OCI-LY1 (cell line): ENCODE results near the gene STRIP1.

Experiments
- H2AFZ ChIP-seq: fragments of 200-600 bp; sonication (generic), shearing (Covaris generic); 2 replicates; pipeline ENCODE4 v1.6.0; 2014; ENCODE audit warnings: antibody characterized with exemption, mild to moderate bottlenecking, low read length
- H3F3A ChIP-seq: fragments of 200-600 bp; sonication (generic), shearing (Covaris generic); 2 replicates; pipeline ENCODE4 v1.6.0; 2014; ENCODE audit warnings: mild to moderate bottlenecking, antibody characterized with exemption, low read length, moderate library complexity; ENCODE audit not compliant: insufficient read depth
- H3K27ac ChIP-seq: fragments of 200-600 bp; sonication (generic); 2 replicates; pipeline ENCODE4 v1.5.1; 2014; ENCODE audit warnings: low read length, mixed run types, mild to moderate bottlenecking, low read depth; ENCODE audit not compliant: poor library complexity, severe bottlenecking
- H3K27me3 ChIP-seq: fragments of 200-600 bp; sonication (generic); 2 replicates; pipeline ENCODE4 v1.6.0; 2014; ENCODE audit warnings: antibody characterized with exemption, mild to moderate bottlenecking, low read length, moderate library complexity; ENCODE audit not compliant: insufficient read depth
- H3K36me3 ChIP-seq: fragments of 200-600 bp; sonication (generic); 2 replicates; pipeline ENCODE4 v1.6.1; 2014; ENCODE audit warnings: mild to moderate bottlenecking, antibody characterized with exemption, low read length, moderate library complexity, mixed read lengths; ENCODE audit not compliant: insufficient read depth
- H3K4me1 ChIP-seq: fragments of 200-600 bp; sonication (generic); 2 replicates; pipeline ENCODE4 v1.5.1; 2014; ENCODE audit warnings: mild to moderate bottlenecking, low read length, moderate library complexity; ENCODE audit not compliant: insufficient read depth, severe bottlenecking
- H3K4me2 ChIP-seq: fragments of 200-600 bp; sonication (generic), shearing (Covaris generic); 2 replicates; pipeline ENCODE4 v1.6.1; 2014; ENCODE audit warnings: low read length
- H3K4me3 ChIP-seq: fragments of 200-600 bp; sonication (generic); 2 replicates; pipeline ENCODE4 v1.5.1; 2014; ENCODE audit warnings: low read length, low read depth, mild to moderate bottlenecking, mixed read lengths; ENCODE audit not compliant: poor library complexity, severe bottlenecking
- H3K79me2 ChIP-seq: fragments of 200-600 bp; shearing (Covaris generic); 2 replicates; pipeline ENCODE4 v1.6.1; 2016; ENCODE audit warnings: mixed run types, low read length, mixed read lengths; ENCODE audit not compliant: insufficient read depth
- H3K9ac ChIP-seq: fragments of 200-600 bp; sonication (generic), shearing (Covaris generic); 2 replicates; pipeline ENCODE4 v1.6.1; 2014; ENCODE audit warnings: mild to moderate bottlenecking, low read length, mixed read lengths
- H3K9me2 ChIP-seq: fragments of 200-600 bp; sonication (generic), shearing (Covaris generic); 2 replicates; pipeline ENCODE4 v1.6.1; 2014; ENCODE audit warnings: low read depth, mild to moderate bottlenecking, low read length, mixed read lengths
- H3K9me3 ChIP-seq: fragments of 200-600 bp; shearing (Covaris generic); 2 replicates; pipeline ENCODE4 v1.6.1; 2014; ENCODE audit warnings: low read length, mixed read lengths
- H4K20me1 ChIP-seq: fragments of 200-600 bp; sonication (generic), shearing (Covaris generic); 2 replicates; pipeline ENCODE4 v1.6.0; 2016; ENCODE audit warnings: mild to moderate bottlenecking, low read length; ENCODE audit not compliant: insufficient read depth
- CTCF ChIP-seq: fragments of 200-600 bp; sonication (generic), shearing (Covaris generic); IDR thresholded peaks from 2 replicates; pipeline ENCODE4 v1.5.1; 2017; ENCODE audit warnings: mild to moderate bottlenecking, antibody characterized with exemption, low read length, moderate library complexity, mixed read lengths
- EZH2 ChIP-seq: fragments of 200-600 bp; sonication (generic), shearing (Covaris generic); IDR thresholded peaks from 2 replicates; pipeline ENCODE4 v1.8.0; 2017; ENCODE audit warnings: borderline replicate concordance, mixed run types, mild to moderate bottlenecking, antibody characterized with exemption, low read length, moderate library complexity, mixed read lengths

The STRIP1 gene

DNA sequence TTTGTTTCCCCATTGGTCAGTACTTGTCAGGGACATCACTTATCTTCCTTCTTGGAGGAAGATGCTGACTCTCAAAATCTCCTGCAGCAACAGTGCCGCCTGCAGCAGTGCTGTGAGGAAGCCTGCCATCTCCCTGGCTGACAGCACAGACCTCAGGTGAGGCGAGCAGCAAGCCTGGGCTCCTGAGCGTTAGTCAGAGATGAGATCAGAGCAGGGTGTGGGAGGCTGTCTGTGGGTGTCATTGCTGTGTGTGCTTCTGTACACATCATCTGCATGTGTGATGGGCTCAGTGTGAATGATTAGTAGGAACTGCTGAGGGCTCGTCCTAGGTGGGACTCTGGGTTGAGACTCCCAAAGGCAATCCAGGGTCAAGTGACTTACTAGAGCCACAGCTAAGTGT lies 6.1 kb downstream of the STRIP1 start:
- no peaks in the 10 kb centered on the region for H3K9me3 ChIP-seq
- no peak overlapping the region for H3K4me2 ChIP-seq
- no peak overlapping the region for H2AFZ ChIP-seq
- H3K36me3 ChIP-seq: peaks cover 83% of the 10 kb centered on the region
- no peak overlapping the region for H3K9ac ChIP-seq
- no peaks in the 10 kb centered on the region for H3K27me3 ChIP-seq
- H3K27ac ChIP-seq: no peak overlapping the region
- no peaks in the 10 kb centered on the region for H3K9me2 ChIP-seq
- TF ChIP-seq CTCF (no peak), EZH2 (no peak)
- no peaks in the 10 kb centered on the region for H3F3A ChIP-seq
- peaks cover 4% of the 10 kb centered on the region for H3K79me2 ChIP-seq
- no peak overlapping the region for H3K4me3 ChIP-seq
- H4K20me1 ChIP-seq: no peaks in the 10 kb centered on the region
- peaks cover 9% of the 10 kb centered on the region for H3K4me1 ChIP-seq

DNA sequence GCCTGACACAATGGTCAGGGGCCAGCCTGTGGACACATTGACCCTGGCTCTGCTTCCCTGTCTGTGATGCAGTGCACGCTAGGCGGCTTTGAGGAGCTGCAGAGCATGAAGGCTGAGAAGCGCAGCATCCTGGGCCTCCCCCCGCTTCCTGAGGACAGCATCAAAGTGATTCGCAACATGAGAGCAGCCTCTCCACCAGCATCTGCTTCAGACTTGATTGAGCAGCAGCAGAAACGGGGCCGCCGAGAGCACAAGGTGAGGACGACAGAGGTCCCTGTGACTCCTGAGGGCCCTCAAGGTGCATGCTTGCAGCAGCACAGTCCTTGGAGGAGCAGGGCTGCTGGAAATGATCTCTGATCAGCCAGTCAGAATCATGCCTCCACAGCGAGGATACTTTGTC lies 8.6 kb downstream of the STRIP1 start:
- H3K36me3 ChIP-seq: peaks cover 98% of the 10 kb centered on the region
- no peaks in the 10 kb centered on the region for H3K79me2 ChIP-seq
- H3K27me3 ChIP-seq: no peaks in the 10 kb centered on the region
- no peak overlapping the region for H3K4me2 ChIP-seq
- H3K4me1 ChIP-seq: no peaks in the 10 kb centered on the region
- no peaks in the 10 kb centered on the region for H4K20me1 ChIP-seq
- no peak overlapping the region for H3K9ac ChIP-seq
- H3F3A ChIP-seq: no peaks in the 10 kb centered on the region
- TF ChIP-seq EZH2 (no peak), CTCF (no peak)
- H3K9me3 ChIP-seq: no peaks in the 10 kb centered on the region
- no peak overlapping the region for H3K4me3 ChIP-seq
- no peak overlapping the region for H2AFZ ChIP-seq
- H3K9me2 ChIP-seq: no peaks in the 10 kb centered on the region
- H3K27ac ChIP-seq: no peak overlapping the region

DNA sequence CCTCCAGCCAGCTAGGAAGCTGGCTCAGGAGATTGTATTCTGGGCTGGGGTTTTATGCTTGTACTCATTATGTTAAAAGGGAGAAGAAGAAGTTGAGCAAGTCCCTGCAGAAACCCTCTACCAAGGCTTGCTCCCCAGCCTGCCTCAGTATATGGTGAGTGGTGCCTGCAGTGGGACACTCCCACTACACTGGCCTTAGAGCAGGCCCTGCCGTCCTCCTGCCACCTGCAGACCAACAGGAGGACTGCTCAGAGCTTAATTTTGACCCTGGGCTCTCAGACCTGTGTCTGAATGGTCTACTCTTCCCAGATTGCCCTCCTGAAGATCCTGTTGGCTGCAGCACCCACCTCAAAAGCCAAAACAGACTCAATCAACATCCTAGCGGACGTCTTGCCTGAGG lies 13.0 kb downstream of the STRIP1 start:
- H3K9ac ChIP-seq: no peak overlapping the region
- H3K4me1 ChIP-seq: no peaks in the 10 kb centered on the region
- H3K9me3 ChIP-seq: no peaks in the 10 kb centered on the region
- H2AFZ ChIP-seq: no peak overlapping the region
- no peaks in the 10 kb centered on the region for H3K79me2 ChIP-seq
- no peaks in the 10 kb centered on the region for H4K20me1 ChIP-seq
- no peak overlapping the region for H3K4me2 ChIP-seq
- no peaks in the 10 kb centered on the region for H3F3A ChIP-seq
- H3K36me3 ChIP-seq: peaks cover 98% of the 10 kb centered on the region
- H3K27me3 ChIP-seq: no peaks in the 10 kb centered on the region
- H3K27ac ChIP-seq: no peak overlapping the region
- TF ChIP-seq CTCF (no peak), EZH2 (no peak)
- H3K9me2 ChIP-seq: no peaks in the 10 kb centered on the region
- H3K4me3 ChIP-seq: no peak overlapping the region
